Smooth muscle cell (in vitro differentiated cells): Measurements from ENCODE around the gene TPD52L2. TPM values are rescaled to one million over a fixed set of nuclear protein-coding genes. Genes with fewer than 3 reads are reported as not detected.

Experiments
- DNase-seq: peaks from one replicate; lab custom pipeline; 2025; ENCODE audit not compliant: unreplicated experiment; lab: John Stamatoyannopoulos, UW
- H2AFZ ChIP-seq: fragments of 200-600 bp; sonication (generic); 2 replicates; pipeline ENCODE4 v1.6.0; 2016; ENCODE audit warnings: antibody characterized with exemption, low read depth, mild to moderate bottlenecking
- H3F3A ChIP-seq: fragments of 200-600 bp; sonication (generic); 2 replicates; pipeline ENCODE4 v1.6.0; 2017; ENCODE audit warnings: antibody characterized with exemption, low read depth
- H3K27ac ChIP-seq: fragments of 200-600 bp; sonication (generic); 2 replicates; pipeline ENCODE4 v1.5.1; 2016; ENCODE audit warnings: low read depth, mild to moderate bottlenecking
- H3K27me3 ChIP-seq: fragments of 200-600 bp; sonication (generic); 2 replicates; pipeline ENCODE4 v1.6.1; 2016; ENCODE audit warnings: low read depth, mild to moderate bottlenecking
- H3K36me3 ChIP-seq: fragments of 200-600 bp; sonication (generic); 2 replicates; pipeline ENCODE4 v1.5.1; 2016; ENCODE audit warnings: low read depth
- H3K4me1 ChIP-seq: fragments of 200-600 bp; sonication (generic); 2 replicates; pipeline ENCODE4 v1.5.1; 2016; ENCODE audit warnings: low read depth
- H3K4me2 ChIP-seq: fragments of 200-600 bp; sonication (generic); 2 replicates; pipeline ENCODE4 v1.6.0; 2016; ENCODE audit warnings: mild to moderate bottlenecking
- H3K4me3 ChIP-seq: fragments of 200-600 bp; sonication (generic); 2 replicates; pipeline ENCODE4 v1.5.1; 2016; ENCODE audit warnings: mild to moderate bottlenecking
- H3K79me2 ChIP-seq: fragments of 200-600 bp; sonication (generic); 2 replicates; pipeline ENCODE4 v1.6.0; 2016; ENCODE audit warnings: low read depth, mild to moderate bottlenecking
- H3K9ac ChIP-seq: fragments of 200-600 bp; sonication (generic); 2 replicates; pipeline ENCODE4 v1.6.0; 2016; ENCODE audit warnings: low read depth
- H3K9me3 ChIP-seq: fragments of 200-600 bp; sonication (generic); replicated peaks from 2 replicates; pipeline ENCODE4 v1.5.1; 2016; ENCODE audit warnings: low read depth
- H4K20me1 ChIP-seq: fragments of 200-600 bp; sonication (generic); 2 replicates; pipeline ENCODE4 v1.6.0; 2016; ENCODE audit warnings: low read depth
- WGBS: methylation state at CpG from one replicate; pipeline ENCODE4 v1.1.7; 2016; ENCODE audit warnings: low lambda C conversion rate; 5-methylcytosine and 5-hydroxymethylcytosine counted together
- polyA plus RNA-seq: library from polyadenylated mRNA; unstranded; fragments of >200 nt; fragmentation: Nextera tagmentation; extraction: Ambion mirVana; gene quantifications from 2 replicates; pipeline ENCODE4 v1.2.1, GENCODE V29; 2016
- total RNA-seq: library from RNA; depleted of rRNA; stranded (reverse); fragments of >200 nt; gene quantifications from 2 replicates; pipeline ENCODE4 v1.2.3, GENCODE V29; 2014
- TF ChIP-seq, protein P1 (sequence below): fragments of 200-600 bp; sonication (generic); IDR thresholded peaks from 2 replicates; pipeline ENCODE4 v1.5.1; 2017; ENCODE audit warnings: borderline replicate concordance, mild to moderate bottlenecking, antibody characterized with exemption; ENCODE audit not compliant: insufficient read depth, poor library complexity, severe bottlenecking

TPD52L2 gene
- total and polyA plus RNA-seq, 2 experiments from 2014 or later = 74.4 to 93.8 TPM

DNA sequence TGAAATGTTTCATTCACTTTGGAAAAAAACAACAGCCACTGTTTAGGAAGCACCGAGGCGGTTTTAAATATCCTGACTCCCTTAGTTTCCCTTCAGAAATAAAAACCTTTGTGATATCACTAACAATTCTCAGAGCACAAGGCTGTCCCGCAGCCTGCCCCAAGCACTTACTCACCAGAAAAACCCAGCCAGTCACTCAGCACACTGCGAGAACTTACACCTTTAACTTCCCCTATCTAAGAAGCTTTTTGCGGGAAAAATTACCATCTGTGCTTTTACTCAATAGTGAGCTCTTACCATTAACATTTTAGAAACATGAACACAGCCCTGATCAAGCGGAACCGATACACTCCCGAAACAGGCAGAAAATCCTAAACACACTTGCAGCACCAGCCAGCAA, 43.3 kb upstream of the TPD52L2 start:
- WGBS = 96% methylated on average over 8 of the region's 8 CpGs

DNA sequence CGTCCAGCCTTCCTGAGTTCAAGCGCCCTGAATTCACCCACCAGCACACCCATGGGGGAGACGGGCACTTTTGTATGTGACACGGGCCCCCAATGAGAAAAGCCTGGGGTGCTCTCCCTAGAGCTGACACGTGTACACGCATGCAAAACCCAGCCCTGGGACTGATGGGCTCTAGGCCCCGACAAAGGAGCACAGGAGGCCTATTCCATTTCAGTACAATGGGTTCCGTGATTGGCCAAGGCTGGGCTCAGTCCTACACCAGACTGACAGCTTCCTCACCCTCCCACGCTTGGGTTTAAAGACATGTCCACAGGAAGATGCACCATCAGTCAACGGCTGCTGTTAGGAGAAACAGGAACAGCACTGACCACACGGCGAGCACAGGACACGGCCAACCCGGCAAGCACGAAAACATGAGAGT, 42.8 kb upstream of the TPD52L2 start:
- TF ChIP-seq, protein P1, sequence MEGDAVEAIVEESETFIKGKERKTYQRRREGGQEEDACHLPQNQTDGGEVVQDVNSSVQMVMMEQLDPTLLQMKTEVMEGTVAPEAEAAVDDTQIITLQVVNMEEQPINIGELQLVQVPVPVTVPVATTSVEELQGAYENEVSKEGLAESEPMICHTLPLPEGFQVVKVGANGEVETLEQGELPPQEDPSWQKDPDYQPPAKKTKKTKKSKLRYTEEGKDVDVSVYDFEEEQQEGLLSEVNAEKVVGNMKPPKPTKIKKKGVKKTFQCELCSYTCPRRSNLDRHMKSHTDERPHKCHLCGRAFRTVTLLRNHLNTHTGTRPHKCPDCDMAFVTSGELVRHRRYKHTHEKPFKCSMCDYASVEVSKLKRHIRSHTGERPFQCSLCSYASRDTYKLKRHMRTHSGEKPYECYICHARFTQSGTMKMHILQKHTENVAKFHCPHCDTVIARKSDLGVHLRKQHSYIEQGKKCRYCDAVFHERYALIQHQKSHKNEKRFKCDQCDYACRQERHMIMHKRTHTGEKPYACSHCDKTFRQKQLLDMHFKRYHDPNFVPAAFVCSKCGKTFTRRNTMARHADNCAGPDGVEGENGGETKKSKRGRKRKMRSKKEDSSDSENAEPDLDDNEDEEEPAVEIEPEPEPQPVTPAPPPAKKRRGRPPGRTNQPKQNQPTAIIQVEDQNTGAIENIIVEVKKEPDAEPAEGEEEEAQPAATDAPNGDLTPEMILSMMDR = no peak
- no peaks in the 10 kb centered on the region for H3K27me3 ChIP-seq
- peaks cover 70% of the 10 kb centered on the region for H4K20me1 ChIP-seq
- H3K9ac ChIP-seq = no peak overlapping the region
- no peak for DNase-seq
- H3K4me2 ChIP-seq = no peak overlapping the region
- no peak overlapping the region for H2AFZ ChIP-seq
- no peak overlapping the region for H3K27ac ChIP-seq
- H3K79me2 ChIP-seq = peaks cover 3% of the 10 kb centered on the region
- H3K36me3 ChIP-seq = no peaks in the 10 kb centered on the region
- H3K4me1 ChIP-seq = no peaks in the 10 kb centered on the region
- no peak overlapping the region for H3K4me3 ChIP-seq
- WGBS = 93% methylated on average over 15 of the region's 15 CpGs
- no peaks in the 10 kb centered on the region for H3K9me3 ChIP-seq
- H3F3A ChIP-seq = no peaks in the 10 kb centered on the region

More for the DNA sequence above, 43.3 kb upstream of the TPD52L2 start:
- H3K4me1 ChIP-seq = no peaks in the 10 kb centered on the region
- DNase-seq = no peak
- TF ChIP-seq, protein P1 = no peak
- H2AFZ ChIP-seq = no peak overlapping the region
- H3K9me3 ChIP-seq = no peaks in the 10 kb centered on the region
- H3K9ac ChIP-seq = no peak overlapping the region
- peaks cover 3% of the 10 kb centered on the region for H3K79me2 ChIP-seq
- H3K4me3 ChIP-seq = no peak overlapping the region
- peaks cover 71% of the 10 kb centered on the region for H4K20me1 ChIP-seq
- H3F3A ChIP-seq = no peaks in the 10 kb centered on the region
- H3K27ac ChIP-seq = no peak overlapping the region
- H3K27me3 ChIP-seq = no peaks in the 10 kb centered on the region
- no peak overlapping the region for H3K4me2 ChIP-seq
- no peaks in the 10 kb centered on the region for H3K36me3 ChIP-seq

DNA sequence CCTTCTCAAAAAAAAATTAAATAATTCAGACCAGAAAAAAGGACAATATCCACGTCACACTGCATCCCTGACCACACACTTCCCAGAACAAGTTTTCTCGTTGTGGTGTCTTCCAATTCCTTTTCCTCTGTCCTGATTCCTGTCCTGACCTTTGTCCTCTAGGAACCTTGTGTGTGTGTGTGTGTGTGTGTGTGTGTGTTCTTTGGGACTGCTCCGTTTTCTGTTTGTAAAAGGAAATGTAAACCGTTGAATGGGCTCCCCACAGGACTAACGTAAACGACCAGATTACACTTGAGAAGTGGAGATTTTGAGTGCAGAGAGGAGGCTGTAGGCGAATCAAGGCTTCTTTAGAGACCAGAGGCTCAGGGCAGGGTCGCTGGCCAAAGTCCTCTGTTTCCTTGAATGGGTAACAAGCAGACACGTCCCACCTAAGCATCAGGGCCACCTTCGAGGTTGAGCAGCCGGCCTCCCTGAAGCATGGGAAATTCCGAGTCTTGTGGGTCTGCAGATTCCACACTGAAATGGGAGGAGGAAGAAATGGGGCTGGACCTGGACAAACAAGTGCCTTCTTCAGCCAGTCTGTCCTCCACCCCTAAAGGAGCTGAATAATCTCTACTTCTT, 41.3 kb upstream of the TPD52L2 start:
- WGBS = 83% methylated on average over 12 of the region's 12 CpGs
- Histone ChIP-seq H3K79me2 (peaks cover 6% of the 10 kb centered on the region), H3F3A (no peaks in the 10 kb centered on the region), H3K4me3 (no peak overlapping the region), H3K9ac (no peak overlapping the region), H2AFZ (no peak overlapping the region), H3K4me2 (no peak overlapping the region), H4K20me1 (peaks cover 67% of the 10 kb centered on the region), H3K9me3 (no peaks in the 10 kb centered on the region), H3K27ac (no peak overlapping the region), H3K36me3 (no peaks in the 10 kb centered on the region), H3K27me3 (no peaks in the 10 kb centered on the region), H3K4me1 (no peaks in the 10 kb centered on the region)
- TF ChIP-seq, protein P1 = no peak
- DNase-seq = no peak
